ENCODE data around the gene MYO19. TPM values are rescaled to one million over a fixed set of nuclear protein-coding genes. Genes with fewer than 3 reads are reported as not detected.
"Not testable (repeated sequence)": the region's sequence is repeated elsewhere in the genome, so short reads cannot be mapped to it uniquely, and the experiment has no call there.

MYO19 gene
- total RNA-seq, 2 donors from 2014 or later, result 75.9 to 77.1 TPM

DNA sequence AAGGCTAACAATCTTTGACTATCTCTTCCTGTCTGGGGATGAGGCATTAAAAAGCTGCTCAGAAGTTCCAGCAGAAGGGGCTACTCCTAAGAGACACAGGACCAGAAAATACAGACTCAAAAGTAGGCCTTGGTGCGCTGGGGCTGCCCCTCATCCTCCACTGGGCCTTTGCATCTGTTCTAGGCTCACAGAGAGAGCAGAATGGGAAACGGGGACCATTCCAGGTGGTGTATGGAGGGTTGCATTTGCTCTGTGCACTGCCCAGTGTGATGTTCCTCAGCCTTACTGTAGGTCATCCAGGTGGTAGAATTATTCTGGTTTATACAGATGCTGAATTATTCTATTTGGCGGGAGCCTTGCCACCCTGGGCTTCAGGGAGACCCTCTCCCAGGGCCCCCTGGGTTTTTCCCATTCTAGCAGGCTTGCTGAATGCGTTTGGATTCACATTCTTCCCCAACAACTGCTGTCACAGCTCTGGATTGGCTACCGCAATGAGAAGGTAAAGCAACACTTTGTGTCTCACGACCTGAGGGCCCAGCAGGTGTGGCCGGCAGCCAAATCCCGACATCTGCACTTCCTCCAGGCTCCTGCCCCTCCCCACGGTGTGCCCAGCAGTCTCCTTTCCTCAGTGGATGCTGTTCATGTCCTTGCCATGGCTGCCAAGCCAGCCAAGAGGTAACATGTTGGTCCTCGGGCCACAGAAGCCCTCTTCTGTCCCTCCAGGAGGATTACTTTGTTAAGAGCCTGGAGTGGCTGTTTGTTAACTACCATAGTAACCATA is 73.1 kb downstream of the MYO19 start:
- no peak for ATAC-seq
- no peak overlapping the region for H3K4me3 Mint-ChIP-seq
- peaks cover 61% of the 10 kb centered on the region for H3K27me3 Mint-ChIP-seq
- H3K36me3 Mint-ChIP-seq (ENCODE audit: low read depth), result peaks cover 4% of the 10 kb centered on the region
- H3K27ac Mint-ChIP-seq, result no peak overlapping the region
- H3K9me3 ChIP-seq (ENCODE audit: control insufficient read depth, low read length, poor library complexity, severe bottlenecking), result no peaks in the 10 kb centered on the region
- peaks cover 2% of the 10 kb centered on the region for H3K4me1 Mint-ChIP-seq
- no peak for DNase-seq

DNA sequence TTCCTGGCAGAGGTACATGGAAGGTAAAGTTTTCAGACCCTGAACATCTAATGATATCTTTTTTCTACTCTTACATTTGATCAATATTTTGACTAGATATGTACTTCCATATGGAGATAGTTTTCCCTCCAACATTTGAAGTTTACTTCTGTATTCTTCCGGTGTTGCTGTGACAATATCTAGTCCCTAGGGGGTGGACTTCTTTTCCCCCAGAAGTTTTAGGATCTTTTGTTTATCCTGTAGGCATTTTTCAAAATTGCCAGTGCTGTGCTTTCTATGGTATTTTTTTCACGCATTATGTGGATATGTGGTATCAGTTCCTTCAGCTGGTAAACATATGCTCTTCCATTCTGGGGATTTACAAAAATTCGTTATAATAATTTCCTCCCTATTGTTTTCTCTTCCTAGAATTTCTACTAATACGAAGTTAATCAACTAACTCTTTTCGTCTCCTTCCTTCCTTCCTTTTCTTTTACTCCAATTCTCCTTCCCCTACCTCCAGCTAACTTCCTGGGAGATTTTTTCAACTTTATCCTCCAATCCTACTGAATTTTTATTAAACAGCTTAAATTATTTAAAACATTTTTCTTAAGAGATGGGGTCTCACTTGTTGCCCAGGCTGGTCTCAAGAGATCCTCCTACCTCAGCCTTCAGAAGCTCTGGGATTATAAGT is 74.3 kb downstream of the MYO19 start:
- no peaks in the 10 kb centered on the region for H3K9me3 ChIP-seq (ENCODE audit: control insufficient read depth, low read length, poor library complexity, severe bottlenecking)
- DNase-seq (no peak), ATAC-seq (no peak)
- Mint-ChIP-seq H3K36me3 (ENCODE audit: low read depth) (no peaks in the 10 kb centered on the region), H3K4me1 (peaks cover 2% of the 10 kb centered on the region), H3K27me3 (peaks cover 56% of the 10 kb centered on the region), H3K27ac (no peak overlapping the region), H3K4me3 (no peak overlapping the region)

DNA sequence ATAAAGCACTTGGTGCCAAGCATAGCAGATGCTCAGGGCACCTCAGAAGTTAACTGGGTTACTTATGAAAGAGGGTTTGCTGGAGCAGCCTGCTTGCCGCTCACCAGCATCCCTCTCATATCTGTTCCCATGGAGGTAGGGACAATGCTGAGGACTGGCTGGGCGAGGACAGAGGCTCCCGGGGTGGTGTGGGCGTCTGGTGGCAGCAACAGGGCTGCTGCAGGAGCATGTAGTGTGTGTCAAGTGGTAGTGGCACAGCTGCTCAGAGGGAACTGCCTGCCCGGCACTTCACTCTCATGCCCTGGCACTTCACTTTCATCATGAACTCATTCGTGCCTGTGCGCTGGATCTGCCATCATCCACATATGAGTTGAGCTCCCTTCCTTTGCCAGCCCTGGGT is 75.1 kb downstream of the MYO19 start:
- Mint-ChIP-seq H3K36me3 (ENCODE audit: low read depth) (no peaks in the 10 kb centered on the region), H3K4me1 (peaks cover 2% of the 10 kb centered on the region), H3K27me3 (peaks cover 48% of the 10 kb centered on the region), H3K27ac (no peak overlapping the region), H3K4me3 (no peak overlapping the region)
- ATAC-seq (no peak), DNase-seq (no peak)
- H3K9me3 ChIP-seq (ENCODE audit: control insufficient read depth, low read length, poor library complexity, severe bottlenecking), result no peaks in the 10 kb centered on the region

DNA sequence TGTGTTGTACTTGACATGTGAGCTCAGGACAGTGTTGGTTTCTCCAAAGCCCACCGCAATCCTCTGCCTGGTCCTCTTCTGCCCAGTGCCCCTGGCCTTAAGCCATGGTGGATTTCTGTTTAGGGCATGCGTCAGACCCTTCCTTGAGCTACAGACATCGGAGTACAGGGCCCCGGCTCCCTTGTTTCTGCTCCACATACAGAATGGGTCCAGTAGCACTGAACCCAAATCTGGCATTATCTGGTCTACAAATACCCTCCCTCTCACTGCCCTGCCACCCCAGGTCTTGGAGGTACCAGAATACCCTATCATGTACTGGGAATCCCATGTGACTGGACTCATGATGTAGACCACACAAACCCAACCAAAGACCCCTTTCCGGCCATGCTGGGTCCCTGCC is 75.6 kb downstream of the MYO19 start:
- peaks cover 47% of the 10 kb centered on the region for H3K27me3 Mint-ChIP-seq
- H3K27ac Mint-ChIP-seq, result no peak overlapping the region
- no peak for ATAC-seq
- no peak for DNase-seq
- H3K4me3 Mint-ChIP-seq, result no peak overlapping the region
- H3K36me3 Mint-ChIP-seq (ENCODE audit: low read depth), result no peaks in the 10 kb centered on the region
- peaks cover 2% of the 10 kb centered on the region for H3K4me1 Mint-ChIP-seq
- no peaks in the 10 kb centered on the region for H3K9me3 ChIP-seq (ENCODE audit: control insufficient read depth, low read length, poor library complexity, severe bottlenecking)

DNA sequence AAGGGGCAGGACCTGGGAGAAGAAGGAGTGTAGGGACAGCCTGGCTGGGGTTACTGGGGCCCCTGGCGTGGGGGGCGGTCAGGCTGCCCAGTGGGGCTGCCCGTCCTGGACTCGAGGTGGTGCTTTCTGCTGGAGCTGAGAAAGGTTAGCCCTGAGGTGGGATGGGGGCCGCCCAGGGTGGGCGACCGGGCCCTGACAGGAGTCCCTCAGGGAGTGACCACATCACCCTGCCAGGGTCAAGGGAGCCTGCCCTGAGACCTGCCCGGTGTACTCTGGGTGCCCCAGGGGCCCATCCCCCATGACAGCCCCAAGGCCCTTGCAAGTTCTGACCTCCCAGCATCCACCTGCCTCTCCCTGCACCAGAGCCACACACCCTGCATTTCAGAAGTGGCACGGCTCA is 77.0 kb downstream of the MYO19 start:
- H3K36me3 Mint-ChIP-seq (ENCODE audit: low read depth); H3K4me1 Mint-ChIP-seq; H3K9me3 ChIP-seq (ENCODE audit: control insufficient read depth, low read length, poor library complexity, severe bottlenecking); H3K27ac Mint-ChIP-seq; ATAC-seq; DNase-seq; H3K4me3 Mint-ChIP-seq: not testable (repeated sequence)
- peaks cover 34% of the 10 kb centered on the region for H3K27me3 Mint-ChIP-seq

DNA sequence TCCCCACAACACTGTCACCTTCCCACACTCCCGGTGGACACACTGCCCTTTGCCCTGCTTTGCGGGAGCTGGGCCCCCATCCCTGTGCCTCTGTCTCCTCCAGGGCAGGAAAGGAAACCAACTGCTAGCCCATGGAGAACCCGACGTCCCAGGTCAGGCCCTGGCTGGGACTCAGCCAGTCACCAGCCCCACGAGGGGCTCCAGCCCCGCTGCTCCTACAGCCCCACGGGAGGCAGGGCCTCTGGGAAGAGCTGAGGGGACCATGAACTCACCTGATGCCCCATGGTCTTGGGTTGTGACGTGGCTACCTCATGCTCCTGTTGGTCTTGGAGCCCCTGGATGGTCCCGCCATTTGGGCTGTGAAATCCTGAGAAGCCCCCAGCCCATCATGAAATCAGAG is 81.8 kb downstream of the MYO19 start:
- H3K27ac Mint-ChIP-seq; H3K36me3 Mint-ChIP-seq (ENCODE audit: low read depth); H3K27me3 Mint-ChIP-seq; DNase-seq; ATAC-seq; H3K4me1 Mint-ChIP-seq; H3K9me3 ChIP-seq (ENCODE audit: control insufficient read depth, low read length, poor library complexity, severe bottlenecking); H3K4me3 Mint-ChIP-seq: not testable (repeated sequence)

DNA sequence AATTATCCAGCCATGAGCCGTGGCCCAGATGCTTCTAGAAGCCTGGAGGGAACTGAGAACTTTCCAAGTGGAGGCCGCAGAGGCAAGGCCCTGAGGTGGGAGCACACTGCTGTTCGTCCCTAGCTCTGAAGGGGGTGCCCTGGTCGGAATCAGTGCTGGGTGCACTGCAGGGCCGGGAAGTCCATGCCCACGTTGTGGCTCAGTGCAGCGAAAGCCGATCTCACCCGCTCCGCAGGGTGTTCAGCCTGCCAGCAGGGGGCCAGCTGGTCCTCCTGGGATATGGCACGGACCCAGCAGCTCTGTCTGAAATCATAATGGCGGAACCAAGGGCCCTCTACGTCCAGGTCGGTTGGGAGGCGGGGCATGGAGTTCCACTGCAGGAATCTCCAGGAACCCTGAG is 84.7 kb downstream of the MYO19 start:
- H3K4me1 Mint-ChIP-seq; H3K9me3 ChIP-seq (ENCODE audit: control insufficient read depth, low read length, poor library complexity, severe bottlenecking); H3K36me3 Mint-ChIP-seq (ENCODE audit: low read depth); ATAC-seq; DNase-seq; H3K27ac Mint-ChIP-seq; H3K27me3 Mint-ChIP-seq; H3K4me3 Mint-ChIP-seq: not testable (repeated sequence)

Other genes with a start within 250 kb of the MYO19 start
- gene TBC1D3G, start 211.0 kb downstream of the MYO19 start, total RNA-seq, result under 1 TPM in 1 of 2 donors, not detected in 1; 0.75 TPM
- gene TBC1D3H, start 146.4 kb downstream of the MYO19 start, total RNA-seq, result not detected
- gene ZNHIT3, start 48.2 kb downstream of the MYO19 start, total RNA-seq, result 10 to 100 TPM; 43.0 to 44.7 TPM
- gene PIGW, start 119 bp upstream of the MYO19 start, total RNA-seq, result 1 to 10 TPM; 3.7 to 7.5 TPM
- gene GGNBP2, start 10.1 kb upstream of the MYO19 start, total RNA-seq, result 100 to 1,000 TPM; 162 to 174 TPM
- 1 to 10 TPM; 2.7 to 3.8 TPM for gene DHRS11, start 57.0 kb upstream of the MYO19 start, total RNA-seq
- gene MRM1, start 66.7 kb upstream of the MYO19 start, total RNA-seq, result 1 to 10 TPM; 2.6 to 3.4 TPM

All from T-helper 17 cell (primary cell).